Stimulated activated CD4-positive, alpha-beta T cell treated with anti-CD3 and anti-CD28 coated beads, Interleukin-12 subunit alpha, Interleukin-12 subunit beta, amount 100 ng/mL, for 4 hours (primary cell): ENCODE results near the gene THUMPD2.

ENCODE experiments used
- DNase-seq: peaks from one replicate; pipeline ENCODE4 v3.0.0-alpha.2; 2020

THUMPD2 gene

DNA sequence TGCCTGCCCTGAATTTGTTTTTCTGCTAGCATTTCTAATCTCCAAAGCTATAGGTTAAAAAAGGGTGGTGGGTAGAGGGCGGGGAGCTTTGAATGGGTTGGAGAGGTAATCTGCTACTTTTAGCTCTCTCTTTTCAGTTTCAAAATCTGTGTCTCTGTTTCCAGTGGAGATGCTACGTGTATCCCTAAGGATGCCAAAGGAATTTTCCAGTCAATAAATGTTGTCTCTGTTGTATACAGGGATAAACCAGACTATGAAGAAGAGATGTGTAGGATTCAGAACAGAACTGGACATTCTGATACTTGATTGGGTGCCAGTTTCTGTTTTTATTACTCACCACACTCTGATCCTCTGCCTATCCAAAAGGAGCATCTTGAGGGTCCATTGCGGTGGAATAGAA, 63.2 kb downstream of the THUMPD2 start:
- DNase-seq, result no peak

DNA sequence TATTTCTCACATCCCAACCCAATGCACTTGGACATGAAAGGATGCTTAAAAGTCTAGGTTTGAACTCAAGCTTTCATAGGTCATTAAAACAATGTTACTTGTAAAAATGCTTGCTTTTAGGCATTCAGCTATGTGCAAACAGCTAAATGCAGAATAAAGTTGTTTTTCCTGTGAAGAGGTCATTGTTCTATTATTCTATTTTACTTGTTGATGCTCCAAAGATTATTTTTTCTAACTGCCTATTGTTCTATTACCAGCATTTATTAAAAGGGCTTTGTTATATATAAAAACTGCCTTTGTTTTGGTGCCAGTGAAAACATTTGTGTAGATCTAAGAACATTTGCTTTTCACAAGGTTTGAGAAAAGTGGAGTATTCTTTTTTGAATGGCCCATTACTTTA, 64.0 kb downstream of the THUMPD2 start:
- DNase-seq, result no peak

DNA sequence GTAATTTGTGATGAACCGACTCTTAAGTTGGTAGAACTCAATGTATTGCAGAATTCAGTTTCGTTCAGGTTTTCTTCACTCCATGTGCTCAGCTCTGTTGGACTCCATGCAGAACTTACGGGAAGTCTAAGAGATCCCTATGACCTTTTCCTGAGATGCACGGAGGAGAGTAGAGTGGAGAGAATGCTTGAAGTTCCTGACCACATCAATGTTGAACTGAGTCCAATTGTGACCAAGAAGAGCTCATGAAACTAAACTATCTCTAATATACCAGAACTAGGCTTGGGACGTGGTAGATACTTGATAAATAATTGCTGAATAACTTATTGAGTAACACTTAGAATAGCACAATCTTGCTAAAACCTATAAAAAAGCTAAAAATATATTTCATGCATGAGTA, 66.1 kb downstream of the THUMPD2 start:
- no peak for DNase-seq

DNA sequence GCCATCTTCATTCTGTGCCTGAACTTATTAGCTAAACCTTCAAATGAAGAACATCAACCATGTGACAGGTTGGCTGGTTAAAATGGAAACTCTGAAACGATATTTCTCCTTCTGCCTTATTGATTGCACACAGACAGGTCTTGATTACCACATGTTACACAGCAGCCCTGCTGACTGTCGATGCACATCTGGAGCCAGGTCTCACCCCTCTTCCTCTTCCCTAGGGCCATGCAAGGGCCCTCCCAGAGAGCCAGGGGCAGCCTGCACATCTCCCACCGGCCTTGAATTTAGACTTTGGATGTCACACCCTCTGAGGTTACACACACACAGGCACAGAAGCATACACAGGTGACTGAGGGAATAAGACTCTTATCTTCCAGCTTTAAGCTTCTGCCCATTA, 68.3 kb downstream of the THUMPD2 start:
- no peak for DNase-seq

DNA sequence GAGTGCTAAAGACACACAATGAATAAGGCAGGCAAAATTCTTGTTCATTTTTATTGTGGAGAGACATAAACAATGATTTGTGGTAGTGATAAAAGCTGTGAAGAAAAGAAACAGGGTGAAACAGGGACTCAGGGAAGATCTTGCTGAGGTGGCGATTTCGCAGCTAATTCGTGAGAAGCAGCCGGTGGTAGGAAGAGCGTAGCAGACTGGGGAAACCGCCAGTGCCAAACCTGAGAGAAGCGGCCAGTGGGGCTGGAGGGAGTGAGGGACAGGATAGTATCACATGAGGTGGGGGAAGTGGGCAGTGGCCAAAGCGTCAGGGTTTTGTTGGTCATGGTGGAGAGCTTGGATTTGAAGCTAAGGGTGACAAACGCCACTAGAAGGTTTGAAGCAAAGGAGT, 71.1 kb downstream of the THUMPD2 start:
- no peak for DNase-seq

DNA sequence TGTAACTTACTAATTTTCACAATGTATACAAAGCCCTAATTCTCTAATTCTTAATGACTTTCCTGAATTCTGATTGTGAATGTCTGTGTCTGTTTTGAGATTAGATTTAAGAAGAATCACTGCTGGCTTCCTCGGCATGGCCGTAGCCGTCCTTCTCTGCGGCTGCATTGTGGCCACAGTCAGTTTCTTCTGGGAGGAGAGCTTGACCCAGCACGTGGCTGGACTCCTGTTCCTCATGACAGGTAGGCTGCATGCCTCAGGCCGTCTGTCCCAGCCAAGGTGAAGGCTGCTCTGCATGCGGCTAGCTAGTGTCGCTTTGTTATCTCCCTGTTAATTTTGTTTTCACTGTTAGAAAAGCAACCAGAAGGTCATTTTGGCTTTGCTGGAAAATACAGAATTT, 72.1 kb downstream of the THUMPD2 start:
- DNase-seq, result no peak

DNA sequence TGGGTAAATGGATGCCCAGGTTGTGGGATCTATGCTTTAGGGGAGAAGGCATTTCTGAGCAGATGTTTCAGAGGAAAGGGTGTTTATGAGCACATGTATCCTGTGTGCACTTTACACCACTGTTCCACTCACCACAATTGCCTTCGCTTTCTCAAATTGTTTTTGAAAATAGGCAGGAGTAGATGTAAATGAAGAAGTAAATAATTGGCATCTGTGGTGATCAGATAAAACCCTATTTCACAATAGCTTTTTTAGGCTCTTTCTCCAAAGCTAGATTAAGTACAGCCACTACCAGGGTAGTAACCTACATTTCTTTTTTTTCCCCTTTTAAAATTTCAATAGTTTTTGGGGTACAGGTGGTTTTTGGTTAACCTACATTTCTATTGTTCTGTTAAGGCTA, 72.7 kb downstream of the THUMPD2 start:
- no peak for DNase-seq

DNA sequence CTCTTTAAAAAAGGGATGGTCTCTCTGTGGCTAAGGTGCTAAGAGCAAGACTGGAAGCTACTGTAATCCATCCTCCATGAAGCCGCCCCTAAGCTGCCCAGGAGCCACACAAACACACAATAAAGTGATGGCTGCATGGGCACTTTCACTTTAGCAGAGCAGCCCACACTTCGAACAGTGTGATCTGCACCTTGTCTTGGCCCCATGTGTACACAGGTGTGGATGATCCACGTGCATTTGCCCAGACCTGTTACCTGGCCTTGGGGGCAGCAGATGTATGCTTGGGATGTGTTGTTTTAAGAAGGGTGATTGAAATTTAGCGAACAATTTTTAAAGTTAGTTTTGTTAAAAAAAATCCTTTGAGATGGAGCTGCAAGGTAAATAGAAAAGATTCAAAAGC, 73.4 kb downstream of the THUMPD2 start:
- DNase-seq, result no peak

DNA sequence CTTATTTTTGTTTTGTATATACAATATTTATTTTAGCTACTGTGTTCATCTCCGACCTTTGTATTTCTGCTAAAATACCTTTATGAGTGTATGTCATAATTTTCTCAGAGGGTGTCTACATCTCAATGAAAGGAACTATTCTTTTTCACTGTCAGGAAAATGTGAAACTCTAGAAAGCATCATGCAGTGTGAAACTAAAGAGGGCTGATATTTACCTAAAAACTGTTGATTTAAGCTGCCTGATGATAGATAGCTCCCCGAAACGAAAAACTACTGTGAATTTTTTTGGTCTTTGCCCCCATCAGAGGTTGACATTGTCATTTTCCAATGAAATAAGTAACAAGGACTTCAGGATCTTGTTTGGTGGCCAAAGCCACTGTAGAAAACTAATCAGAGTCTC, 74.5 kb downstream of the THUMPD2 start:
- no peak for DNase-seq

DNA sequence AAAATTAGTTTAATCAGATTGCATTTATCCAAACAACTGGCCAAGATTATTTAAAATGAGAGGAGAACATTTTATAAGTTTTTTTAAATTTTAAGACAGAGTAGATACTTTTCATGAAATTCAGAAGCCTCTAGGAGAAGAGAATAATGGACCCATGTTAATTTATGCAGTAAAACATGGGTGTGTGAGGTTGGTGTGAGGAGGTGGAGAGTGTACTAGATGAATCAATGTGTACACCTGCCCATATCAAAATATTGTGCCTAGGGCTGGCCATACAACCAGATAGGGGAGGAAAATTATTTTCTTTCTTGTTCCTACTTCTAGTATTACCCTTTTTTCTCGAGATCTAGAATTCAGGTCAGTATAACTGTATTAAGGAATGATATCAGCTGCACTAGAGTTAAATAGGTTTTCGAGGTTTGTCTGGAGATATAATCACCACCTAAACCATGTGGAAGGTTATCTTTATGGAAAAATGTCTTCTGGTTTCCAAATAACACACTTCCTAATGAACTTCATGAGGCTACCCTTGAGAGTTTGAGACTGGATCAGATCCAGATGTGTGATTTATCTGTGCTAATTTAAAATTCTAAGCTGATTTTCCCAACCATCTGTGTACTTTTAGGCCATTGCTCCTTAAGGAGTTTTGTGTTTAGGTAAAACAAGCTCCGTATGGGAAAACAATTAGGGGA, 75.7 kb downstream of the THUMPD2 start:
- DNase-seq, result no peak

DNA sequence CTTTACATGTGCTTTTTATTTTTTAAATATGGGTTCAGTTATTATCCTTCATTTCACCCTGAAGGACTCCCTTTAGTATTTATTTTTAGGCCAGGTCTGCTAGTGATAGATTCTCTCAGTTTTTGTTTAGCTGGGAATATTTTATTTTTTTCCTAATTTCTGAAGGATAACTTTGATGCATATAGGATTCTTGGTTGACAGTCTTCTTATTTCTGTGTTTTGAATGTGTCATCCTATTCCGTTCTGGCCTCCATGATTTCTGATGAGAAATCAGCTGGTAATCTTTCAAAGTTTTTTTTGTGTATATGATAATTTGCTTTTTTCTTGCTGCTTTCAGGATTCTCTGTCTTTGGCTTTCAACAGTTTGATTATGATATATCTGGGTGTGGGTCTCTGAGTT, 77.9 kb downstream of the THUMPD2 start:
- DNase-seq, result no peak

DNA sequence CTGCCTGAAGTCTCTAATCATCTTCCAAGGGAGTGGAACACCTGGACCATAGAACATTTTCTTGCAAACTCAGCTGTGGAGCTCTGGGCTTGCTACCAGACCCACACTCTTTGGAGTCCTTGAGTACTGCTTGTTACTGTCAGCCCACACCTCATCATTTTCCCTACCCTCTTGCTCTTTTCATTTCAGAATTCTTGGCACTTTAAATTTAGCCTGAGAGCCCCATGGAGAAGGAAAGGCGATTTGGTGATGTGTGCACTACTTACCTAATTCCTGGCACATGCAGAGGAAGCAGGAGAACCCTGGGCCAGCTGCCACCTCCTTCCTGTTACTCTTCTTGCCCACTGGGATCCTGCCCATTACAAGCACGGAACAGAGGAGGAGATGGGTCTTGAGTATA, 81.6 kb downstream of the THUMPD2 start:
- no peak for DNase-seq

DNA sequence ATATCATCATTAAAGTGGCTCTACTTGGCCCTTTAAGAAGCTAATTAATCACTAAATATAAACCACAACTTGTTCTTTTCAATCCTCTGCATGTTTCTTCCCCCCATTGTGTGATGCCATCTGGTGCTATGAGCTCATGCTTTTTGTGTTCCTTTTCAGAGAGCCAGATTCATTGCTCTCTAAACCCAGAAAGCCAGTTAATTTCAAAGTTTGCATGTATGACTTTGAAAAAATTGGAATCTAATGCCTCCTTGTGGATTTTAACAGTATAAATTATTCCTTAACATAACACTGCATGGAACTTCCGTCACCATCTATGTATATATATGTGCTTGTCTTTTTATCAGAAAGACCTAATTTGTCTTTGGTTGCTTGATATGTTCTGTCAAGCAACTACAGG, 82.2 kb downstream of the THUMPD2 start:
- DNase-seq, result no peak

DNA sequence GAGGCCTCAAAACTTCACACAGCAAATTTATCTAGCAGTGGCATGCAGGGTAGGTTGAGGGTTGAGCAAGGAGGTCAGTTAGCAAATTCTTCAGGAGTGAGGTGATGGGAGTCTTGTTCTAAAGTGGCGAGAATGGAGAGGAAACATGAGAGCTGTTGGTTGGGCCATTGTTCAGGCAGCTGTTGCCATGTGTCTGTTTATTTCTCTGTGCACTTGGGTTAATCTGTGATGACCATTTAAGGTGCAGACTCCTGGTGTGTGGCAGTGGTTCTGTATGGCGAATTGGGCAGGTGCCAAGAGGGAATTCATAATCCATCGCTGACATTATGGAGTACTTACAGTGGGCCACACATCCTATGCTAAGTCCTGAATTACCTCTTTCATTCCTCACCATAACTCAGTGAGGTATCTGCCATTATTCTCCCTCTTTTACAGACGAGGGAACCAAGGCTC, 82.9 kb downstream of the THUMPD2 start:
- no peak for DNase-seq

DNA sequence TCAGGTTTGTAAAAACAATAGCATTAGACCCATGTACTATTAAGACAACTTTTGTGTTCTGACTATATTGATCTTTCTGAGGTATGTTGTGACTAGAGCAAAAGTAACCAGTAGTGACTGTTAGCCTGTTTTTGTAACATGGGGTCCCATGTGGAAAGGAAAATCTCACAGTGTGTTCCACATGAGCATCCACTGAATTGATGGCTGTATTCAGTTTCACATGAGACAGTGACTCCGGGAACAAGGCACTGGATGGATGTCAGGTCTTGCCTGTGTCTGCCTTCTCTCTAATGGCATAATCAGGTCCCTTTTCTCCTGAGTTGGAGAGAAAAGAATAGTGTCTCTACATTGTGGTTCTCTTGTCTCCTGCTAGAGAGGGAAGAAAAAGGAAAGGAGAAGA, 85.8 kb downstream of the THUMPD2 start:
- DNase-seq, result no peak

DNA sequence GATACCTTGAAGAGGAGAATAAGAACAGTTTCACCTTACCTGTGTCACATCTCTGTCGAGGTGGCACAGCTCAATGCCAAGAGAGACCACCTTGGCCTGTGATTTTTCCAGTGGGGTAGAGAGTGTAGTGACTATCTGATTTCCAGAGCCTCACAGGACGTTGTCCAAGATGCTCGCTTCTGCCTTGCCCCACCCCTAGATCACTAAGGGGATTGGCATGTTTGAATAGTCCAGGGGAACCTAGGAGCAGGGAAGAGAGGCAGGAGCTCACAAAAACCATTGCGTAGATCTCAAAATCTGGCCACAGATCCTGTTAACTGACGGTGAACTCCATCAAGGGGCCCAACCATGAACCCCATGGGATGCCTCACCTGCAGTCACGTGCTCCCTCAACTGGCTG, 89.2 kb downstream of the THUMPD2 start:
- DNase-seq, result no peak

DNA sequence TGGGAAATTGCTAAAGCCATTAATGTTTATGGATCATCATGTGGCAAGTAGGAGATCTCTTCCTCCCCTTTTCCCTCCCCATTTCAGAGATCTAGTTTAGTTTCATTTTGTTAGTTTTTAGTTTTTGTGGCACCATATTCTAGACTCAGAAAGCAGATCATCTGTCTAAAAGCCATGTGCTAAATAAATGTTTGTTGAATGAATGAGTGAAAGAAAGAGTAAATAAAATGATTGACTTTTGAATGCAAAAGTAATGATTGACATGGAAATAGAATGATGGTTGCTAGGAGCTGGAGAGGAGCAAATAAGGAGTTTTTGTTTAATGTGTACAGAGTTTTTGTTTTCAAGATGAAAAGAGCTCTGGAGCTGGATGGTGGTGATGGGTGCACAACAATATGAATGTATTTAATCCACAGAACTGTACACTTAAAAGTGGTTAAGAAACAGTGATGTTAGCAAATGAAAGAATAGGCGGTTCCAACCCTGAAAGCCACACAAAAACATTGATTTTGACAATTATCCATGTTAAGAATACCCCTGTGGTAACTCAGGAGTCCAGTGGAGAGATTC, 89.7 kb downstream of the THUMPD2 start:
- no peak for DNase-seq

DNA sequence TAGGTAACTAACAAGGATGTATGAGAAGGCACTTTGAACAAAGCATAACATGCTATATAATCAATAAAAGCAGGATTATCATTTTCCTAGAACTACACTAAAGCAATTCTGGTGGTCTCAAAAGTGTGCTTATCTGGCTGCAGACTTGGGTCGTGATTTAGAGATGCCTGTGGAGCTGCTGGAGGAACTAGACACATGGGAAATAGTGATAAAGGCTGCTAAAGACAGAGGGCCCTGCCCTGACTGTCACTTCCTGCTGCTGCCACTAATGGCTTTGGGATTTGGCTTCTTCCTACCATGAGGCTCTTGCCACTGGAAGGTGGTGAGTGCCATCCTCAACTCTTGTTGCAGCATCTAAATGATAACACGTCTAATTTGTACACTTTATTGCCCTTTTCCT, 90.9 kb downstream of the THUMPD2 start:
- DNase-seq, result no peak

DNA sequence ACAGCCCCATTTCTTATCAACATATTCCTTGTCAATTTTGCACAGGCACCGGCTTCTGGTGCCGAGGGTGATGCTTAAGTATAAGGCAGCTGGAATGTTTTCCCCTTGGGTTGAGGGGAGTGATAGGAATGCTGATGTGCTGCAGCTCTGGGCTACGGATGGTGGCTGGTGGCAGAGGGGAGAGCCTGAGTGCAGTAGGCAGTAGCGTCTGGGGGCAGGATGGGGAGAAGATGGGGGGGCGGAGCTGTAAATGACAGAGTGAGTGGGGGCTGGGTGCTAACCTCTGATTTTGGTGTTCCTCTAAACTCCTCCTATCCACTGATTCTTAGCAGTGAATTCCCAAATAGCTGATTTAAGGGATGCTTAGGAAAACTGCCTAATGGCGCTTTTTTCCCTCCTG, 92.6 kb downstream of the THUMPD2 start:
- DNase-seq, result no peak
